Kidney (tissue), 14 donors: ENCODE measurements around the gene PLPP1. TPM values are rescaled to one million over a fixed set of nuclear protein-coding genes. Genes with fewer than 3 reads are reported as not detected.

ENCODE experiments used
- DNase-seq, 5 donors: peaks; one replicate each; pipeline ENCODE4 v3.0.0-alpha.2; 2013 to 2020
- FAIRE-seq: peaks from 2 replicates; lab custom pipeline; 2012; peaks lifted over from hg19 to GRCh38; lab: Jason Lieb, UNC
- H3K27ac ChIP-seq, 2 donors: one replicate each; pipeline ENCODE4 v1.7.0; 2013; ENCODE audit warnings: low read depth in 2 of 2, low read length in 2 of 2, inconsistent platforms in 1 of 2
- H3K27me3 ChIP-seq: one replicate; pipeline ENCODE4 v1.7.1; 2013; ENCODE audit warnings: low read length, inconsistent platforms; ENCODE audit not compliant: control insufficient read depth, insufficient read depth
- H3K36me3 ChIP-seq, 3 donors: one replicate each; pipeline versions ENCODE4 v1.7.0 to v1.7.1; 2013; ENCODE audit warnings: low read length in 3 of 3, control low read depth in 1 of 3, inconsistent platforms in 1 of 3; ENCODE audit not compliant: insufficient read depth in 3 of 3, control insufficient read depth in 2 of 3
- H3K4me1 ChIP-seq, 3 donors: one replicate each; pipeline versions ENCODE4 v1.7.0 to v1.7.1; 2013; ENCODE audit warnings: low read length in 3 of 3, inconsistent platforms in 1 of 3, low read depth in 1 of 3; ENCODE audit not compliant: control insufficient read depth in 2 of 3, insufficient read depth in 2 of 3
- H3K4me3 ChIP-seq, 3 donors: one replicate each; pipeline versions ENCODE4 v1.7.0 to v1.8.1; 2013; ENCODE audit warnings: low read length in 3 of 3, control low read depth in 1 of 3, inconsistent platforms in 1 of 3
- H3K9ac ChIP-seq, 3 donors: one replicate each; pipeline versions ENCODE4 v1.7.0 to v1.7.1; 2013; ENCODE audit warnings: low read length in 3 of 3, control low read depth in 1 of 3, inconsistent platforms in 1 of 3
- H3K9me3 ChIP-seq, 3 donors: one replicate each; pipeline versions ENCODE4 v1.7.0 to v1.7.1; 2013; ENCODE audit warnings: low read length in 3 of 3, control low read depth in 1 of 3, inconsistent platforms in 1 of 3; ENCODE audit not compliant: control insufficient read depth in 2 of 3, insufficient read depth in 1 of 3
- CTCF ChIP-seq: IDR thresholded peaks from 3 replicates; pipeline ENCODE4 v1.5.1; 2012; ENCODE audit warnings: mild to moderate bottlenecking, moderate library complexity, borderline replicate concordance; ENCODE audit not compliant: insufficient read depth; ENCODE audit errors: extremely low read depth
- intact Hi-C: fragments of 100-400 bp; cut with DNase I; formaldehyde crosslinking; loops from one replicate; pipeline ENCODE4 v1.11.1; 2022
- polyA plus RNA-seq: library from polyadenylated mRNA; stranded (reverse); fragments of 350-450 nt; fragmentation: Illumina TruSeq; extraction: RNeasy Lipid Tissue Mini Kit (QIAGEN cat#74804); gene quantifications from one replicate; pipeline ENCODE4 v1.2.3, GENCODE V29; 2014; ENCODE audit warnings: low read depth, low replicate concordance; ENCODE audit not compliant: insufficient read depth
- total RNA-seq: library from RNA; stranded (reverse); fragmentation: NEBNext Ultra II Directional; extraction: Animal tissue kit (Norgen Biotek cat#: 25700); gene quantifications from one replicate; pipeline ENCODE4 v1.2.1, GENCODE V29; 2021
- donor health status: control.
- donor health status: control.
- donor health status: control.
- donor health status: control.
- donor health status: control.
- donor health status: DM: yes; HTN: yes; CAD: no.
- donor health status: Normal renal cell carcinoma (clear cell type).

The PLPP1 gene
- total and polyA plus RNA-seq, 2 donors from 2014 or later = 144 to 166 TPM

- peak overlapping the region in 1 of 2 donors; percentile 41 for H3K27ac ChIP-seq
- H3K4me3 ChIP-seq = no peak overlapping the region
- H3K4me1 ChIP-seq = peaks cover 0 to 9% (median 6%) of the 10 kb centered on the region in 3 donors
- no peaks in the 10 kb centered on the region for H3K9me3 ChIP-seq
- H3K27me3 ChIP-seq = no peaks in the 10 kb centered on the region
- FAIRE-seq (no peak), DNase-seq (peak in 1 of 5 donors; percentile 46)
- no peaks in the 10 kb centered on the region for H3K36me3 ChIP-seq
- no peak overlapping the region for H3K9ac ChIP-seq
- intact Hi-C loops = no loop called here
- no peak for TF ChIP-seq CTCF
Observed at GRCh38 chr5:55483885-55484284, 50.9 kb downstream of the PLPP1 start.

- FAIRE-seq (no peak), DNase-seq (no peak)
- Histone ChIP-seq H3K4me3 (no peak overlapping the region), H3K36me3 (no peaks in the 10 kb centered on the region), H3K4me1 (peaks cover 0 to 14% (median 6%) of the 10 kb centered on the region in 3 donors), H3K27ac (no peak overlapping the region), H3K9me3 (no peaks in the 10 kb centered on the region), H3K27me3 (no peaks in the 10 kb centered on the region), H3K9ac (no peak overlapping the region)
- intact Hi-C loops = no loop called here
- TF ChIP-seq CTCF = no peak
Observed at GRCh38 chr5:55481293-55481855, 53.4 kb downstream of the PLPP1 start.

GRCh38 chr5:55480781-55481180 lies 54.0 kb downstream of the PLPP1 start:
- FAIRE-seq = no peak
- H3K9me3 ChIP-seq = no peaks in the 10 kb centered on the region
- no peak overlapping the region for H3K9ac ChIP-seq
- no peak overlapping the region for H3K4me3 ChIP-seq
- no peaks in the 10 kb centered on the region for H3K36me3 ChIP-seq
- no peak for TF ChIP-seq CTCF
- intact Hi-C loops = no loop called here
- DNase-seq = no peak
- no peaks in the 10 kb centered on the region for H3K27me3 ChIP-seq
- no peak overlapping the region for H3K27ac ChIP-seq
- peaks cover 0 to 14% (median 6%) of the 10 kb centered on the region in 3 donors for H3K4me1 ChIP-seq

- no peak for FAIRE-seq
- no peak overlapping the region for H3K4me3 ChIP-seq
- intact Hi-C loops = no loop called here
Observed at GRCh38 chr5:55472642-55473041, 62.1 kb downstream of the PLPP1 start.

More at GRCh38 chr5:55472642-55473041, 62.1 kb downstream of the PLPP1 start:
- Histone ChIP-seq H3K27ac (no peak overlapping the region), H3K9ac (no peak overlapping the region), H3K9me3 (no peaks in the 10 kb centered on the region), H3K4me1 (peaks cover 2 to 22% (median 12%) of the 10 kb centered on the region in 3 donors), H3K27me3 (no peaks in the 10 kb centered on the region), H3K36me3 (peaks cover 0 to 2% (median 0%) of the 10 kb centered on the region in 3 donors)
- DNase-seq = peak in 1 of 5 donors; percentile 20
- TF ChIP-seq CTCF = no peak
